Stimulated activated CD8-positive, alpha-beta memory T cell treated with anti-CD3 and anti-CD28 coated beads, Interleukin-4, amount 100 ng/mL, for 48 hours (primary cell): ENCODE measurements around the gene BOD1L2.

Experiments used
- DNase-seq: peaks from one replicate; pipeline ENCODE4 v3.0.0-alpha.2; 2020

Gene BOD1L2

DNA sequence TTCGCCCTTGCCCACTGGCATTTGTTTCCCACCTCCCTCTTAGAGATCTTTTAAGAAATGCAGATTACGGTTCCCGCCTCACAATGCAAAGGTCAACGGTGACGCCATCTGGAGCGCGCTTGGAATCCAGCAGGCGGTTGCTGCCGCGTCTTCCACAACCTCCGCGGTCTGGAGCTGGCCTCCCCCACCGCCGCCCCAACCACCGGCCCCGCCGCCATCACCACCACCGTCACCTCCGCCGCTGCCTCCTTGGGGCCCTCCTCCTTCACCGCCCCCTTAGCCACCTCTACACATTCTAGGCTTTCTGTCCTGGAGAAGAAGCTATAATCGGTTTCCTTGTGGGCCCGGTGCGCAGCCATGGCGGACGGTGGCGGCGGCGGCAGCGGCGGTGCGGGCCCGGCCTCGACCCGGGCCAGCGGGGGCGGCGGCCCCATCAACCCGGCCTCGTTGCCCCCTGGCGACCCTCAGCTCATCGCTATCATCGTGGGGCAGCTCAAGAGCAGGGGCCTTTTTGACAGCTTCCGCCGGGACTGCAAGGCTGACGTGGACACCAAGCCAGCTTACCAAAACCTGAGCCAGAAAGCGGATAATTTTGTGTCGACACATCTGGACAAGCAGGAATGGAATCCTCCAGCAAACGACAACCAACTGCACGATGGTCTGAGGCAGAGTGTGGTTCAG lies at the start of gene BOD1L2:
Gene BOD1L2 (plus strand): TSS at position 132 of the 681 bp plus-strand sequence. CDS start 226 bp downstream, at position 358.
- DNase-seq: no peak

DNA sequence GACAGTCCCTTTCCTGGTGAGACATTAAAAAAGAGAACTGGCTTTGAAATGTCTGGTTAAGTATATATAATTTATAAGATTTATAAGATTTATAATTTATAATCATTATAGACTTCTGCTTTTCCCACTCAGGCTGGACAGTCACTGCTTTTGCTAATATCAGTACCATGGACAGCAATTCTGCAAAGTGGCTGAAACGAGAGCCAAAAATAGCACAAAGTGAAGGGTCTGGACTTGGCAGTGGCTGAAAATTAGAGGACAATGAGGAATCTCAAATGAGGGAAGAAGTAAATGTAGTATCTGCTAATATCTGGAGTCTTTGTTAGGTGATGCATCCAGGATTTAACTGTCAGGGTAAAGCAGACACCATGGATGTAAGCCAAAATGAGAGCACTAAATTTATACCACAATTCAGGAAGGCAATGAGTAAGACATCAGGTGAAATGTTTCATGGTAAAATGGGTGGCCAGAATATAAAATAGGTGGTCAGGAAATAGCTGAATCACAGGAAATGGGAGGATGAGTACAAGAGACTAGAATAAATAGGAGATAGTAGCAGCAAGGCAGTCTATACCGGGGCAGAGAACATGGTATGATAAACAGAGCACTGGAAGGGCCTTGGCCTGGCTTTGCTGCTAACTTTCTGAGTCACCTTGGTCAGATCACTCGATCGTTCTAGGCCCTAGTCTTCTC lies 39.6 kb upstream of the BOD1L2 start:
- DNase-seq: no peak

DNA sequence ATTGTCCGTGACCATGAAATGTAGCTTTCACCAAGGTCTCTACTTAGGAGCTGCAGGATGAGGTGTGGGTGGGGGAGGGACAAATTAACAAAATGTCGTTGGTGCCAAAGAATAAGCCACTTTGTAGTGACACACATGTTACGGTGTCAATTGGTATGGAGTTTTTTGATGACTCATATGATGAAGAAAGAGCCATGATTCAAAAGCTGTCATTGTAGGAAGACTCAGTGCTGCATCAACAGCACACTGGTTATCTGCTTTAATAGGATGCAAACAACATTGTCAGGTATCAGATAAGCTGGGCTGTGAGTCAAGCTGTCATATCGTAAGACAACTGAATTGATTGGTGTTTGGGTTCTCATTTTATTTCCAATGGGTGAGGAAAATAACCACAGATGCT lies 36.6 kb upstream of the BOD1L2 start:
- no peak for DNase-seq

DNA sequence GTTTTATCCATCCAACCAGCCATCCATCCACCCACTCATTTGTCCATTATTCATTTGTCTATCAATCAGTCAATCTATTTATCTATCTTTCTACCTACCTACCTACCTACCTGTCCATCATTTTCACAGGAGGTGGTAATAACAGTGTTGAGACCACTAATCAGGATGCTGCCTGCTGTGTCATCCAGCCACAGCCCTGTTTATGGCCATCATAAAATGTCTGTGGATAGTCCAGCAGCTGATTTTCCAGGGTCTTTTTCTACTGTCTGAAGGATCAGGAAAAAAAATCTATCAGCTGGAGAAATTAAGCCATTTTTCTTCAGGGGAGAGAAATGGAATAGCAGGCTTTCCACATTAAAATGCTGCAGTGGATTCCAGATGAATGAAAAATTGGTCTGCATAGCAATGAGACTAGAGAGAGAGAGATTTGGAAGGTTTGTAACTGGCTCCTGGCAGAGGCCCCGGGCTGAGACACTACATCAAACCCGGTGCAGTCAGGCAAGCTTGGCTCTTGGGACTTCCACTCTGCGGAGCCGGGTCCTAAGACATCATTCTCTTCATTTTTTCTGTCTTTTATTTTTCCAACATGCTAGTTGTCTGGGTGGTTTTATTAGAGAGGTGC lies 33.0 kb upstream of the BOD1L2 start:
- DNase-seq: no peak

DNA sequence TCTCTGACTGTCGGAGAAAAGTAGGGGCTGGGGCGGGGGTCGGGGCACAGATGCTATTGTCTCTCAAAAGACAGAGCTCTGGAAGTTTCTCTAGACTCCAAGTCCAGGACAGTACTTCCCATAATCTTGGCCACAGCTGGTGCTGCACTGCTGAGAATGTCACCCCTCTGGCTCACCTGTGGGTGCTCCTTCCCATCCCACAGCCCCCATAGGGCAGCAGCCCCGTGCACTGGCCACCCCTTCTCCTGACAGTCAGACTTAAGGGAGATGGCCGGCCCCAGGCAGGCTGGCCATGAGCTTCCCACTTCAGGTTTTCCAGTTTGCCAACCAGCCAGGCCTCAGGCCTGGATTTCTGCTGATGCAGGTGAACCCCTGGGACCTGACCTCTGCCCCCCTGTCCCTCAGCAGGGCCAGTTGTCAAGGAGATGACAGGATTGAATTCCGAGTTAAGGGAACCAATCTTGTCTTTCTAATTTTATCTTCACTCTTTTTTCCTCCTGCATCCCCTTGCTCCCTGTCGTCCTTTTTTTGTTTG lies 30.2 kb upstream of the BOD1L2 start:
- DNase-seq: no peak

DNA sequence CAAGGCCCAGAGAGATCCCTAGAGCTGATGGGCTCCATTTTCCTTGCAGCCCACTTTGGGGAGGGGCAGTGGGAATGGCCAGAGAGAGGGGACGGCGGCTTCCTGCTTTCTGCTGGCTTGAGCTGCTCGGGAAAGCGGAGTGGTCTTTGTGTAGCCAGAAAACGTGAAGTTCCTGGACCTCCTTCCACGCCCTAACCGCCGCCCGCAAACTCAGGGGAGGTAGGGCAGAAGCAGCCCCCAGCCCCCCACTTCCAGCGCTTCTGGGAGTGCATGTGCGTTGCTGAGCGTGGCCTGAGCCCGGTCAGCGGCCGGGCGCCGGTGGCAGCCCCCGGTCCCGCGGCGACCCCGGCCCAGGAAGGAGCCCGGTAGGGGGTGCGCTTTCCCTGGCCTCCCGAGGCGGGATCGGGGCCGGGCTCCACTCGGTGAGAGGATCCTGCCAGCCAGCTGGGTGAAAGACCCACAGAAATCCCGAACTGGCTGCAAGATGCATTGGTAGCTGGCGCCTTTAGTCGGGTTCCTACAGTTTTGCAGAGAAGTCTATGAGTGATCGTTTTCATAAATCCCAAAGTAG lies 25.3 kb upstream of the BOD1L2 start:
- DNase-seq: no peak

DNA sequence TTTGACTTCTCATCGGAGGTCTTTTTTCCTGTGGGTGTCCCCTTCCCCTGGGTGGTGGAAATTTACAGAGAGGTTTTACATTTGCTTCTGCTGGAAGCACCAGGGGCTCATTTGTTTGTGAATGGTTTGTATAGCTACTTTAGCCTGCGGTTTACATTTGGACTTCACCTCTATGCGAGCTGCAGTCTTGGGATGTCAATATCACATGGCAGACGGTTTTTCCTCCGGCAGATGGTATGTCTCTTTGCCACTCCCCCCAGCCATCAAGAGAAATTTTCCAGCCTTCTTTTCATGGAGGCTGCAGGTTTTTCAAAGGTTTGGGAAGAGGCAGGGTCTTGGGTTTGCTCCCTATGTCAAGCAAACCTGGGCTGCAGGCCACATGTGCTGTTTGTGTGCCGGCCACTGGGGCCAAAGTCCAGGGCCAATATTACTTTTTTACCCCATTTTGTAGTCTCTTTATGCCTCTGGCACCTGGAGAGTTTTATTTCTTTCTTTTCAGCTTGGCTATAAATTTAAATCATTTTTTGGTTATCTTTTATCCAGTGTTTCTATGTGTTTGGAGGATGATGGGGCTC lies 23.9 kb upstream of the BOD1L2 start:
- DNase-seq: no peak

DNA sequence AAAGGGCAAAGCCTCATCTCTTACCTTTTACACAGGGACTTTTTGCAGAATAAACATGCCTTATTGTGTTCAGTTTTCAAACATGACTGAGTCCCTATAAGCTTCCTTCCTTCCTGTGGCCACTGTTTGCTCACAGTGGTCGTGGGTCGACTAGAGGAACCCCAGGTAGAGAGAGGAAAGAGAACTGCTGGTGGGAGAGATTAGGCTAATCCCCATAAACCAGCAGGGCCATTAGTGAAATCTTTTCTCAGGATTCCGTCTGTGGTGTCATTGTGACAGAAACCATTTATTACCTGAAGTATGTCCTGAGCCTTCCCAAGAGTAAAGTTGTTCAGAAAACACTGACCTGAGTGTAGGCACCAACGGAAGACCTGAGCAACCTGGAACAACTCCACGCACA lies 21.3 kb upstream of the BOD1L2 start:
- no peak for DNase-seq

DNA sequence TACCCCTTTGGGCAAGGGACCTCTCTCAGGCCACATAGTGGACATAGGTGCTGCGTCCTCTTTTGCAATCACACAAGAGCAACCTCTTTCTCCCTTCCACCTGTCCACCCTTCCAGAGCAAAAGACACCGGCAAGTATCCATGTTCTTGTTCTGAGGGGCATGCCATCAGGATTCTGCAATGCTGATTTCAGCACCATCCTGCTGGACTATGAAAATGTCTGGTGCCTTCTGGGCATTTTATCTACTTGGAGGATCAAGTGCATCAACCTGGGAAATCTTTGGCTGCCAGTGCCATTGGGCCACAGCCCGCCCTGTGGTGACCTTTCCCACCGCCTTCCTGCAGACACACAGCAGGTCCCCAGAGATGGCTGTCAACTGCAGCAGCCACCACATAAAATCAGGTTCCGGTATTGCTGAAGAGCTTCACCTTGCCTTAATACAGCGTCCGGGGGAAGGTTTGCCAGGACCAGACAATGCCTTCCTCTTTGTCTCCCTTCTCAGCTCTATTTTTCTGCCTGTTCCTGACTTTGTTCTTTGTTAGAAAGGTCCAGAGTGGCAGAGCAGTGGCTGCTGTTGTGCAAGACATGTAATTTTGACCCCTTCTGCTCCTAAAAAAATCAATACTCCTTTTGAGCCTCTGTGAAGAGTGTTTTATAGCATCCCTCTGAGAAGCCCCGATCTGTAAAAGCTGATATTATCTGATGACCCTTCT lies 18.5 kb upstream of the BOD1L2 start:
- DNase-seq: no peak

DNA sequence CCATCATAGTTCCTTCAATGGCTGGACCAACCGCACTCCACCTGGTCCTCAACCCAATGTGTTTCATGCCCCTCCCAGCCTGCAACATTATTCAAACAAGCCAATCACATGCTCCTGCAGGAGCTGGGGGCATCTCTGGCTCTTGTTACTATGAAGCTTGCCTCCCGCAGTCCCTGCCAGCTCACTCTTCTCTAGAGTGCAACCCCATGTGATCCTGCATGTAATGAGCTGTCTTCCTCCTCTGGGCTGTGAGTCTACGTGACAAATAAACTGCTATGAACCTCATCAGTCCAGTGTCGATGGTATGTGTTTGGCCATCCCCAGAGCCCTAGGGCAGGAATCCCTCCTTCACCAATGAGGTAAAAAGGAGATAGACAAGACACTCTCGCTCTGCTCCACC lies 15.8 kb upstream of the BOD1L2 start:
- no peak for DNase-seq

DNA sequence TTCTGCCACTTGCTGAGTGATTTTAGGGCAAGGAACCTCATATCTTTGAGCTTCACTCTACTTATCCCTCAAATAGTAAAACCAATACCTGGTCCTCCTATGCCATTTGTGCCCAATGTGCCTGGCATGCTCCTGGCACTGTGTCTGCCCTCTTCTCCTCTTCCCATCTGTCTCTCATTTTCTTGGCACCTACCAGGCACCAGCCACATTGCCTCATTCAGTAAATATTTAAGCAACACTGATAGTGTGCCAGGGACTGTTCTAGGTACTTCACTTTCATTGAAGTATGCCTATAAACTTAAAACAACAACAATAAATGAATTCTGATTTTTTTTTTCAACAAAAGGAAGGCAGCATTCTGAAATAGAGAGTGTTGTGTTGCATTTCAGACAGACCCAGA lies 15.1 kb upstream of the BOD1L2 start:
- no peak for DNase-seq

DNA sequence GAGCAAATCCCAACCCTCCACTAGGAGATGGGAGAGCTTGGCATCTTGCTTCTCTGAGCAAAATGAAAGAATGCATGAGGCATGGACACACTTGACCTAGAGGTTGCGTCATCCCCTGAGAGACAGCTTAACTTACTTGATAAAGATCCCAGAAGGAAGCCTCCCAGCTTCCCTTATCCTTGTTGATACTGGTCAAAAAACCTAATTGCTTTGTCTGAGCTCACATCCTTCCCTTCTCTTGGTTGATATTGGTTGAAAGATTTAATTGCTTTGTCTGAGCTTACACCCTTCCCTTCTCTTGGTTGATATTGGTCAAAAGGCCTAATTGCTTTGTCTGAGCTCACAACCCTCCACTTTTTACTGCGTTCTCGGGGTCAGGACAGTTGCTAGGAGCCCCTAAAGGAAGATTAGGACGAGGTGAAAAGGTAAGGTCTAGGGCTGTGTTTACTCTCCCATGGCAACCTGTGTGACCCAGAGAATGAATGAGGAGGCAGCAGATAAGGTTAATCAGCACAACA lies 12.2 kb upstream of the BOD1L2 start:
- DNase-seq: no peak

DNA sequence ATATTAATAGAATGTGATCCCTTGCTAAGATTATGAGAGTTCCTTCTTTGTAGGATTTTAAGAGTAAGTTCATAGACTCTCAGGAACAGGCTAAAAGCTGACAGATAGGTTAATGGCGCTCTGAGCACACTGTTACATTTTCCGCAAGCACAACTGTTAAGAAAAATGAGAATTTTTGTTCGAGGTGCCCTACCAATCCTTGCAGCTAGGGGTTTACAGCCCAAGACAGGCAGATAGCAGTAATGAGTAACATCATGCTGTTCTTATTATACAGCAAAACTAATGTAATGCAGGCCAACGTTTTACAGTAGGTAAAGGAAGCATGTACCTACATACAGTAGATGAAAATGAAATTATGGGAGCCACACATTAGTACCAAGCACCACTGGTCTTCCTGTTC lies 11.2 kb upstream of the BOD1L2 start:
- DNase-seq: no peak

DNA sequence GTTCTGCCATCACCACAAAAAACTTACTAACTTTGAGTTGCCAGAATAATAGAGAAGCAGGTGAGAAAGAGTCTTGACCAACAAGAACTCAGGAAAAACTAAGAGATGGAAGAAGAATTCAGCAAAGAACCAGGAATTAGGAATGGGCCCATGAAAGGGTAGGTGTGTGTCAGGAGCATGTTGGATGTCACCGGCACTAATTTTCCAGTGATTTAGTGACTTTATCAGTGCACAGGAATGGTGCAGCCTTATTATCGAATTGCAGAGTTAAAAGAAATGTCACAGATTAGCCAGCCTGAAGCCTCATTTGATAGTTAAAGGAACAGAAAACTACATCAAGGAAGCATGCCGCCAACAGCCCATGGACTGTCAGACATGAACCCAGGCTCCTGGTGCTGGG lies 9.0 kb upstream of the BOD1L2 start:
- no peak for DNase-seq

DNA sequence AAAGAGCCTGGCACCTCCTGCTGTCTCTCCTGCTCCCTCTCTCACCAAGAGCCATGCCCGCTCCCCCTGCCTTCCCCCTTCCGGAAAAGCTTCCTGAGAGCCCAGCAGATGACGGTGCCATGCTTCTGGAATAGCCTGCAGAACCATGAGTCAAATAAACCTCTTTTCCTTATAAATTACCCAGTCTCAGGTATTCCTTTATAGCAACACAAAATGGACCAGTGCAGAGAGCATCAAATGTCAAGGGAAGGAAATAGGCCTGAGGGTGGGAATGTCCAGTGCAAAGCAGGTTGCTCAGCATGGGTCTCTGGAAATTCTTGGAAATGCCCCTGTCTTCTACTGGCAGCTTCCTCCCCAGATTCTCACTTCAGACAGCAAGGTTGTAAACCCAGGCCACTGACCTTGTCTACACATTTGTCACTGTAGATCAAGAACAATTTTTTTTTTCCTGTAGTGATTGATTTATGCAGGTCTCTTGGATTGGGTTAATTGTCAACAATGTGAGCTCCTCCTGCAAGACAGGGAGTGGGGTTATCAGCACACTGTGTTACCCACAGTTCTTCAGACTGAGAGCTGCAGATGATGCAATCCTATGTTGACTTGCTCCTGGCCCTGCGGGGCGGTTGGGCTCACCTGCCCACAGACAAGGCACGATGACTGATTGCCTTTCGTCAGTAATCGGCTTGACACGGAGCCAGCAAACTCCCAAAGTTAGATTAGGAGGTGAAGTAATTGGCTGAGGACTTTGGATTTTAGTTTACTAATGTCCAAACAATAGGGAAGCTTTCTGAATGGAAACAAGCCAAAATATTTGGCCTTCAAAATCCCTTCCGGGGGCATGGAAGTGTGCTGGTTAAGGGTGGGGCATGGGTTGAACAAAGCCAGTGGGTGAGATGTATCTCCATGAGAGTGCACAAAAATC lies 5.4 kb upstream of the BOD1L2 start:
- no peak for DNase-seq

DNA sequence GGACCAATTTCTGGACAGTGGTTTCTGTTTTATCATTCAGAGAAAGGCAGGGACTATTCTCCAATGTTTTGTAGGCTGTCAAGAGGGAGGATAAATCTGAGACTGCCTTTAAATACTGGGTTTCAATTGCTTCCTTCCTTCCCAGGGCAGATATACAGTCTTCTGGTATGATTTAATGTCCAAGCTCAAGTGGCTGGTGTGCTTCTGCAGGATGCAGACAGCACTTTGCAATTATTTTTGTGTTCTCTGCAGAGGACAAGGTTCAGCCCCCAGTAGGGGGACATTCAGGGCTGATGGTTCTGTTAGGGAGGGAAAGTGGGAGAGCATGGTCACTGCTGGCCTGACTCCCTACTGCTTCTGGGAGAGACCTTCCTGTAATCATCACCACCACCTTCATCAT lies 4.6 kb upstream of the BOD1L2 start:
- no peak for DNase-seq

DNA sequence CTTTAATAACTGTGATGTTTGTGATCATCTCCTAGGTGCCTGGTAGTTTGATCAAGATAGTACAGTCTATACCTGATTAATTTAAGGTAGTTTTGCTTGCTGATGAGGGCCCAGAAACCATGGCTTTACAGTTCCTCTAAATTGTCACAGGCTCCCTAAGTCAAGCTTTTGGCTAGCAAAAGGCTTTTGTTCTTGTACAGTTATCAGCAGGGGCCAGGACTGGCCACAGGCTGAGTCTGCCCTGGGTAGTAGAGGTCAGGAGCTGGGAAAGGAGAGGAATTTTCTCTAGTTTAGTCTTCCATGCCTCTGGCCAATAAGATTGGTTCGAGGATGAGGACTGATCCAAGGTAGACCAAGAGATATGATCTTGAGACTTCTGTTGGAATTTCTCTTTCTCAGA lies 3.6 kb upstream of the BOD1L2 start:
- no peak for DNase-seq

DNA sequence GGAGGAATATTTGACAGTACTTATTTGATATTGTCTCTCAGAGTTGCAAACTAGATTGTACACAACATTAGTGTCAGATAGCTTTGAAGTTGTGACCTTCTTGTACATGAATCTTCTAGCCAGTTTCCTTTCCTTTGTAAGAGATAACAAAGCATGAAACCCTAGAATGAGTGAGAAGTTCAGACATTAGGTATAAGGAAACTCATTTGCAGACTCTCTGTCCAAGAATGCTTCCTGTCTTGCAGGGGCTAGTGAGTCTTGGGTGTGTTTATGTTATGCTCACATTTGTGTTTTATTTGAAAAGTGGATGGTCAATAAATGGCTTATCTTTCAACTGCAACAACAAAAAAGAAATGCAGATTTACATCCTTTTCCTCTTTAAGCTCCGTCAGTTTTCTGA lies 1.4 kb downstream of the BOD1L2 start:
- DNase-seq: no peak

DNA sequence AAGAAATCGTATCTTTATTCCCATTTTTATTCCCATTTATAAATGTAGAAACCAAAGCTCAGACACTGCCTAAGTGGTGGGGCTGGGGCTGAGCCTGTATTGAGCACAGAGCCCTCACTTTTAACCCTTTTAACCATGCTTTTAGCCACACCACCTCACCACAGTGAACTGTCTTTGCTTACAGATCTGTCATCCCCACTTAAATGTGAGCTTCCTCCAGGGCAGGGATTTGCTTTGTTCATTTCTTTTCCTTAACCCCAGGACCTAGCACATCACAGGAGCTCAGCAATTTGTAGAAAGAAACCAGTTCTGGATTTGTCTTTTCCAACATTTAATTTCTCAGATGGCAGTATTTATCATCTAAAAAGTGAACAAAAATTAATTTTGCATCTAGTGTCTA lies 2.2 kb downstream of the BOD1L2 start:
- DNase-seq: no peak

DNA sequence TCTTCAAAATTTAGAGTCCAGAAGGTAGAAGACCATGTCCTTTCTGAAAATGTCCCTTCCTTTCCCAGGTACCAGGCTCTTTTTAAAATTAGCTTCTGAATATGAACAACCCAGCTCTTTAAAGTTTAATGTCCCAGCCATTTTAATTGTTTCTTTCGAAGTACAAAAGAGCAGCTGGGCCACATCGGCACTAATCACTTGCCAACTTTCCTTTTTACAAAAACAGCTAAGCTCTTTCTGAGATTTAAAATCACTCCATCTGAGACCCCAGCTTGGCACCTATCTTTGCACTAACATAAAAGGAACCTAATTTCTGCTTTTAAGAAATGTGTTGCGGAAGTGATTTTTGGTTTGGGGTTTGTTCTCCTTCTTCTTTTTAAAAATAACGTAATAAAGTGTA lies 2.6 kb downstream of the BOD1L2 start:
- DNase-seq: no peak

DNA sequence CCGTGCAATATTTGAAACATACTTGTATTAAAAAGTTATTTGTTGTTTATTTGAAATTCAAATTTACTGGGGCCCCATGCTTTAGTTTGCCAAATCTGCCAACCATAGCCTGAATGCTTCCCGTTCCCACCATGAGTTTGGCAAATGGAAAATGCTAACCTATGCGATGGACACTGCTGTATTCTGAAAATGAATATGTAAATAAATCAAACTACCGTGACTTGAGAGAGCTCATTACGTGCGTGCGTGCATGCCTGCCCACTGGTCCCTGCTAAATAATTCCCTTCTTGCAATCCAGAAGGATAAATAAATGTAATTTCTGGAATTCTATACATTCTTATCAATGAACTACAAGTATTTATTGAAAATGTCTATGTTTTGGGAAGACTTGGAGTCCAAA lies 3.2 kb downstream of the BOD1L2 start:
- DNase-seq: no peak
